Adrenal gland (tissue), 12 donors: Measurements from ENCODE around the gene SSBP3. TPM values are rescaled to one million over a fixed set of nuclear protein-coding genes. Genes with fewer than 3 reads are reported as not detected.

Experiments used
- DNase-seq, 7 donors: peaks; one replicate each; pipeline ENCODE4 v3.0.0-alpha.2; 2019 to 2020
- H3K27ac ChIP-seq, 5 donors: fragments of 200-600 bp; sonication (generic) in 4 of 5; 1 replicate in 3 of 5; 2 replicates in 2 of 5; pipeline versions ENCODE4 v1.5.1 to v1.8.0; 2016 to 2020; ENCODE audit warnings: mild to moderate bottlenecking in 1 of 5
- H3K27me3 ChIP-seq: fragments of 200-600 bp; 2 replicates; pipeline ENCODE4 v1.8.0; 2021
- H3K36me3 ChIP-seq, 2 donors: fragments of 200-600 bp; replicated peaks in 1 of 2; 1 replicate in 1 of 2; 2 replicates in 1 of 2; pipeline versions ENCODE4 v1.5.1 to v1.8.0; 2018 to 2022
- H3K4me1 ChIP-seq, 2 donors: fragments of 200-600 bp; replicated peaks in 1 of 2; 1 replicate in 1 of 2; 2 replicates in 1 of 2; pipeline versions ENCODE4 v1.5.1 to v1.8.0; 2018 to 2021
- H3K4me3 ChIP-seq, 4 donors: fragments of 200-600 bp; sonication (generic) in 3 of 4; one replicate each; pipeline ENCODE4 v1.5.1; 2016 to 2018
- H3K9me3 ChIP-seq, 3 donors: fragments of 200-600 bp; sonication (generic) in 1 of 3; replicated peaks in 1 of 3; 1 replicate in 2 of 3; 2 replicates in 1 of 3; pipeline versions ENCODE4 v1.5.1 to v1.8.0; 2016 to 2021
- CTCF ChIP-seq, 6 experiments: fragments of 450-650 bp in 4 of 6; fragments of 200-600 bp in 2 of 6; sonication (generic) in 1 of 6; IDR thresholded peaks; 1 replicate in 5 of 6; 2 replicates in 1 of 6; pipeline versions ENCODE4 v1.5.1 to v1.8.0; 2016 to 2021; ENCODE audit warnings: antibody characterized with exemption in 6 of 6, mild to moderate bottlenecking in 2 of 6, moderate library complexity in 1 of 6
- POLR2A ChIP-seq, 2 donors: fragments of 450-650 bp; IDR thresholded peaks; one replicate each; pipeline ENCODE4 v1.6.1; 2017; ENCODE audit warnings: antibody characterized with exemption in 2 of 2, mild to moderate bottlenecking in 2 of 2, moderate library complexity in 1 of 2
- WGBS, 4 donors: extraction: QIAGEN DNeasy Blood & Tissue Kit in 2 of 4; methylation state at CpG; one replicate each; pipeline versions ENCODE4 v1.1.5 to v1.1.7; 2013 to 2017; 5-methylcytosine and 5-hydroxymethylcytosine counted together
- intact Hi-C, 2 donors: fragments of 100-400 bp; cut with DNase I; formaldehyde crosslinking; loops; one replicate each; pipeline versions ENCODE4 v1.14.1 to v1.15.0; 2022 to 2023
- polyA plus RNA-seq, 3 donors: library from polyadenylated mRNA; stranded (reverse); fragments of 200-250 nt in 2 of 3; fragments of 350-450 nt in 1 of 3; fragmentation: Illumina TruSeq in 1 of 3; extraction: RNeasy Lipid Tissue Mini Kit (QIAGEN cat#74804) in 1 of 3; gene quantifications; one replicate each; pipeline ENCODE4 v1.2.3, GENCODE V29; 2013 to 2014
- total RNA-seq, 9 donors: library from RNA; depleted of rRNA in 4 of 9; stranded (reverse); fragments of >200 nt in 4 of 9; fragments of 120-200 nt in 1 of 9; fragmentation: NEBNext Ultra II Directional in 1 of 9; extraction: Animal tissue kit (Norgen Biotek cat#: 25700) in 1 of 9; gene quantifications; one replicate each; pipeline versions ENCODE4 v1.1.0 to v1.2.4, GENCODE V29; 2013 to 2023
- donor health status: healthy with polysubstance abuse.
- donor health status: Bipolar disorder and iron deficiency.
- donor health status: DM: yes; HTN: yes; CAD: no.
- donor health status: DM: no; HTN: no; CAD: no.
- donor health status: DM: no; HTN: no; CAD: no.
- donor health status: DM: yes; HTN: yes; CAD: no.

Gene SSBP3
- total and polyA plus RNA-seq, 12 donors: 15.3 to 150 (median 66.0) TPM

GRCh38 chr1:54225986-54226559, 180.1 kb downstream of the SSBP3 start:
- intact Hi-C loops: no loop called here
- TF ChIP-seq CTCF (IDR thresholded peaks at IDR 0.05): no peak
- TF ChIP-seq POLR2A (IDR thresholded peaks at IDR 0.05): no peak
- DNase-seq: no peak
- Histone ChIP-seq H3K27ac (peak overlapping the region in 1 of 5 donors; percentile 87), H3K27me3 (no peaks in the 10 kb centered on the region), H3K36me3 (no peaks in the 10 kb centered on the region), H3K9me3 (no peaks in the 10 kb centered on the region), H3K4me3 (no peak overlapping the region), H3K4me1 (peaks cover 30 to 56% of the 10 kb centered on the region in 2 donors)
- WGBS, 4 donors: 86 to 88% (median 87%) methylated on average over 20 of the region's 20 CpGs

GRCh38 chr1:54225378-54225777, 180.8 kb downstream of the SSBP3 start:
- H3K27ac ChIP-seq: peak overlapping the region in 1 of 5 donors; percentile 38
- no peaks in the 10 kb centered on the region for H3K36me3 ChIP-seq
- TF ChIP-seq POLR2A (IDR thresholded peaks at IDR 0.05): no peak
- intact Hi-C loops: no loop called here
- no peaks in the 10 kb centered on the region for H3K27me3 ChIP-seq
- no peak for DNase-seq
- peaks cover 35 to 63% of the 10 kb centered on the region in 2 donors for H3K4me1 ChIP-seq
- H3K9me3 ChIP-seq: no peaks in the 10 kb centered on the region
- no peak overlapping the region for H3K4me3 ChIP-seq
- WGBS, 4 donors: 83 to 89% (median 86%) methylated on average over 6 of the region's 6 CpGs

DNA sequence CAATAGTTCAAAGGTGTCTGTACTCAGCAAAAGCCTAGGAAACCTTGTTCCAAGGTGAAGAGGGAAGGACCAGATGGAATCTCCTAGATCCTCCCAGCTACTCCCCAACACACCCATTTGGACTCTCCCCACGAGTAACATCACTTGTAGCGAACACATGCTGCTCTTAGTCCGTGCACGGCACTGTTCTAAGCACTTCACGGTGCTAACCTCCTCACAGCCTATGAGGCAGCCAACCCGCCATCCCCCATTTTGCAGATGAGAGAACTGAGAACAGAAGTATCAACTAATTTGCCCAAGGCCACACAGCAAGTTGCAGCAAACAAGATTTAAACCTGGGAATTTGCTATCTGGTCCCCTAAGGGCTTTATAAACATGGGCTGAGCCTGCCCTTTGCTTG, 182.0 kb downstream of the SSBP3 start:
- TF ChIP-seq POLR2A (IDR thresholded peaks at IDR 0.05) (no peak), CTCF (IDR thresholded peaks at IDR 0.05) (no peak)
- Histone ChIP-seq H3K4me1 (peaks cover 40 to 65% of the 10 kb centered on the region in 2 donors), H3K9me3 (no peaks in the 10 kb centered on the region), H3K36me3 (no peaks in the 10 kb centered on the region), H3K27ac (peak overlapping the region in 1 of 5 donors; percentile 91), H3K4me3 (no peak overlapping the region), H3K27me3 (no peaks in the 10 kb centered on the region)
- WGBS, 4 donors: 85 to 97% (median 94%) methylated on average over 6 of the region's 6 CpGs
- no peak for DNase-seq
- intact Hi-C loops: loop anchor here in 1 of 2 donors (5.0 kb wide), 1 partner anchor 263 kb away; no protein-coding TSS in a partner anchor

GRCh38 chr1:54223441-54224202, 182.6 kb downstream of the SSBP3 start:
- peaks cover 0 to 2% of the 10 kb centered on the region in 2 donors for H3K36me3 ChIP-seq
- H3K9me3 ChIP-seq: no peaks in the 10 kb centered on the region
- WGBS, 4 donors: 89 to 94% (median 92%) methylated on average over 9 to 16 of the region's 16 CpGs
- peaks cover 42 to 65% of the 10 kb centered on the region in 2 donors for H3K4me1 ChIP-seq
- H3K27me3 ChIP-seq: no peaks in the 10 kb centered on the region
- TF ChIP-seq CTCF (IDR thresholded peaks at IDR 0.05): no peak
- no peak for TF ChIP-seq POLR2A (IDR thresholded peaks at IDR 0.05)
- no peak overlapping the region for H3K4me3 ChIP-seq
- peak in 1 of 7 donors; percentile 47 for DNase-seq
- intact Hi-C loops: loop anchor here in 1 of 2 donors (5.0 kb wide), 1 partner anchor 264 kb away; no protein-coding TSS in a partner anchor
- H3K27ac ChIP-seq: peak overlapping the region in 3 of 5 donors; percentile 27 to 91 (median 35)
